Measurements from ENCODE around the gene SPATA1.

SPATA1 gene

DNA sequence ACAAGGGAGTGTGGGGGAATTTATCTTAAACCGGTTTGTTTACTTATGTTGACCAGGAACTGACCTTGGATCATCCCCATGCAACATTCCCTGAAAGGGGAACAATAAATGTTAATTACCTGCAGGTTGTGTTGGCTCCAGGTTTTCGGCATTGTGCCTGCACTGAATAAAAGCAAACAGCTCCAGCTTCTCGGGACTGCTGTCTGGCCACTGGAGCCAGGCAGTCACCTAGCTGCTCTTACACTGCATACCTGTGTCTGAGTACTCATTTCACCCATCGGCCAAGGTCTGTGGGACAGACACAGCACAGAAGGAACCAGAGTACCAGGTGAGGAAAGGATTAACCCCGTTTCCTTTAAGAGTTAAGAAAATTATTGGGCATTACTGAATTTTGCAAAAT lies 100.8 kb downstream of the SPATA1 start:
- Histone ChIP-seq H3K79me2 (ENCODE audit: insufficient read depth, low read length) (no peaks in the 10 kb centered on the region), H3K9me2 (replicated peaks; ENCODE audit: low read depth, low read length) (no peaks in the 10 kb centered on the region), H3K4me3 (ENCODE audit: low read length, poor library complexity, severe bottlenecking) (no peak overlapping the region), H3K4me2 (ENCODE audit: low read depth, low read length, poor library complexity, severe bottlenecking) (no peak overlapping the region), H3F3A (ENCODE audit: low read depth) (no peaks in the 10 kb centered on the region), H4K20me1 (ENCODE audit: insufficient read depth, low read length, poor library complexity, severe bottlenecking) (no peaks in the 10 kb centered on the region), H3K27me3 (ENCODE audit: insufficient read depth, low read length, poor library complexity, severe bottlenecking) (no peaks in the 10 kb centered on the region), H3K36me3 (ENCODE audit: insufficient read depth, low read length) (no peaks in the 10 kb centered on the region), H3K9me3 (ENCODE audit: insufficient read depth, low read depth, low read length) (peaks cover 15% of the 10 kb centered on the region; the same call in 1 of the 2 replicates), H3K4me1 (ENCODE audit: insufficient read depth, low read length, poor library complexity, severe bottlenecking) (no peaks in the 10 kb centered on the region), H3K9ac (ENCODE audit: low read depth, low read length, poor library complexity, severe bottlenecking) (no peak overlapping the region), H2AFZ (ENCODE audit: low read length) (no peak overlapping the region)
- TF ChIP-seq CTCF (conservative IDR thresholded peaks at IDR 0.05; ENCODE audit: low read length): no peak
- TF ChIP-seq EZH2phosphoT487 (IDR thresholded peaks at IDR 0.05; ENCODE audit: borderline replicate concordance): no peak

DNA sequence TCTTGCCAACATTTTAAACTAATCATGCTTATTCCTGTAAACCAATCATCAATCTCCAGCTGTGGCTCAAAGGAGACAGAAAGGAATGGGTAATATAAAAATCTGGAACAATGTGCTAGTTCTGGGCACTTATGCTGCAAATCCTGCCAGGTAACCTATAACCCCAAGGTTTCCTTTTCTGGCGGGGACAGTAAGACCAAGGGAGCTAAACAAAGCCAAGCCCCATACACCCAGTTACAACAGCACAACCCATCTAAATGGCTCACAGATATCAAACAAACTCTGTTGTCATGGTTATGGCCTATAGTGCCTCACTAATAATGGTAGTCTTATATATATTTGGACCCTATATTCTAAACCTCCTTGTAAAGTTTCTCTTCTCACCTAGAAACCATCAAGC lies 104.9 kb downstream of the SPATA1 start:
- Histone ChIP-seq H3K36me3 (ENCODE audit: insufficient read depth, low read length) (no peaks in the 10 kb centered on the region), H3K4me1 (ENCODE audit: insufficient read depth, low read length, poor library complexity, severe bottlenecking) (no peaks in the 10 kb centered on the region), H3K27me3 (ENCODE audit: insufficient read depth, low read length, poor library complexity, severe bottlenecking) (no peaks in the 10 kb centered on the region), H4K20me1 (ENCODE audit: insufficient read depth, low read length, poor library complexity, severe bottlenecking) (no peaks in the 10 kb centered on the region), H3K4me3 (ENCODE audit: low read length, poor library complexity, severe bottlenecking) (no peak overlapping the region), H3K79me2 (ENCODE audit: insufficient read depth, low read length) (no peaks in the 10 kb centered on the region), H3K9ac (ENCODE audit: low read depth, low read length, poor library complexity, severe bottlenecking) (no peak overlapping the region), H3K9me3 (ENCODE audit: insufficient read depth, low read depth, low read length) (0 out of 2 replicates have a peak, but pooled peaks cover 5% of the 10 kb centered on the region), H3F3A (ENCODE audit: low read depth) (no peaks in the 10 kb centered on the region), H2AFZ (ENCODE audit: low read length) (no peak overlapping the region), H3K4me2 (ENCODE audit: low read depth, low read length, poor library complexity, severe bottlenecking) (no peak overlapping the region), H3K9me2 (replicated peaks; ENCODE audit: low read depth, low read length) (no peaks in the 10 kb centered on the region)
- TF ChIP-seq CTCF (conservative IDR thresholded peaks at IDR 0.05; ENCODE audit: low read length): no peak
- TF ChIP-seq EZH2phosphoT487 (IDR thresholded peaks at IDR 0.05; ENCODE audit: borderline replicate concordance): no peak

DNA sequence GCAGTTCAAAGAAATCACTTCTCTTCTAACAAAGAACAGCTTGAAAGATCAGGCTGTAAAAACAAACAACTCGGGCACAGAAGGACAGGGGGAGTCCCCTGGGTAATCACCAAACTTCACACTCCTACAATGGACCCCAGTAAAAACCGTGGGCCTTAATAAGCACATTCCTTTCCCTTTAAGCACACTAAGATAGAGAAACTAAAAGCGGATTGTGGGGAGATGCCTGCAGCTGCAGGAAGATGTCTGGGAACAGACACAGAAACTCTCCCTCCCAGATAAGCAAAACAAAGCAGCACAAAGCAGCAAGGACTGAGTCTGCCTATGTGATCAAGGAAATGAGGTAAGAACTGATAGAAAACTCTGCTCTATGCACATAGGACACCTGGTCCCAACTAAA lies 105.6 kb downstream of the SPATA1 start:
- H3K4me1 ChIP-seq (ENCODE audit: insufficient read depth, low read length, poor library complexity, severe bottlenecking): no peaks in the 10 kb centered on the region
- no peak overlapping the region for H3K4me2 ChIP-seq (ENCODE audit: low read depth, low read length, poor library complexity, severe bottlenecking)
- H2AFZ ChIP-seq (ENCODE audit: low read length): no peak overlapping the region
- no peaks in the 10 kb centered on the region for H3K36me3 ChIP-seq (ENCODE audit: insufficient read depth, low read length)
- TF ChIP-seq EZH2phosphoT487 (IDR thresholded peaks at IDR 0.05; ENCODE audit: borderline replicate concordance) (no peak), CTCF (conservative IDR thresholded peaks at IDR 0.05; ENCODE audit: low read length) (no peak)
- H3K79me2 ChIP-seq (ENCODE audit: insufficient read depth, low read length): no peaks in the 10 kb centered on the region
- H3K9me2 ChIP-seq (replicated peaks; ENCODE audit: low read depth, low read length): no peaks in the 10 kb centered on the region
- H3K27me3 ChIP-seq (ENCODE audit: insufficient read depth, low read length, poor library complexity, severe bottlenecking): no peaks in the 10 kb centered on the region
- no peak overlapping the region for H3K4me3 ChIP-seq (ENCODE audit: low read length, poor library complexity, severe bottlenecking)
- H3K9me3 ChIP-seq (ENCODE audit: insufficient read depth, low read depth, low read length): 0 out of 2 replicates have a peak, but pooled peaks cover 5% of the 10 kb centered on the region
- H4K20me1 ChIP-seq (ENCODE audit: insufficient read depth, low read length, poor library complexity, severe bottlenecking): no peaks in the 10 kb centered on the region
- no peaks in the 10 kb centered on the region for H3F3A ChIP-seq (ENCODE audit: low read depth)
- no peak overlapping the region for H3K9ac ChIP-seq (ENCODE audit: low read depth, low read length, poor library complexity, severe bottlenecking)

All from Loucy (cell line).